Tongue (tissue), 2 donors: Measurements from ENCODE around the gene HPS4. TPM values are rescaled to one million over a fixed set of nuclear protein-coding genes. Genes with fewer than 3 reads are reported as not detected.
A peak's percentile ranks its signal among the peaks of the same experiment; 100 is the strongest.
"Not testable (repeated sequence)": the region's sequence is repeated elsewhere in the genome, so short reads cannot be mapped to it uniquely, and the experiment has no call there.

Source experiments
- DNase-seq: peaks from one replicate; pipeline ENCODE4 v3.0.0-alpha.2; 2015
- total RNA-seq: library from RNA; depleted of rRNA; stranded (reverse); fragments of >200 nt; gene quantifications from one replicate; pipeline ENCODE4 v1.2.3, GENCODE V29; 2014

HPS4 gene
- total RNA-seq, 1 donor from 2014 or later, result 27.8 TPM

DNA sequence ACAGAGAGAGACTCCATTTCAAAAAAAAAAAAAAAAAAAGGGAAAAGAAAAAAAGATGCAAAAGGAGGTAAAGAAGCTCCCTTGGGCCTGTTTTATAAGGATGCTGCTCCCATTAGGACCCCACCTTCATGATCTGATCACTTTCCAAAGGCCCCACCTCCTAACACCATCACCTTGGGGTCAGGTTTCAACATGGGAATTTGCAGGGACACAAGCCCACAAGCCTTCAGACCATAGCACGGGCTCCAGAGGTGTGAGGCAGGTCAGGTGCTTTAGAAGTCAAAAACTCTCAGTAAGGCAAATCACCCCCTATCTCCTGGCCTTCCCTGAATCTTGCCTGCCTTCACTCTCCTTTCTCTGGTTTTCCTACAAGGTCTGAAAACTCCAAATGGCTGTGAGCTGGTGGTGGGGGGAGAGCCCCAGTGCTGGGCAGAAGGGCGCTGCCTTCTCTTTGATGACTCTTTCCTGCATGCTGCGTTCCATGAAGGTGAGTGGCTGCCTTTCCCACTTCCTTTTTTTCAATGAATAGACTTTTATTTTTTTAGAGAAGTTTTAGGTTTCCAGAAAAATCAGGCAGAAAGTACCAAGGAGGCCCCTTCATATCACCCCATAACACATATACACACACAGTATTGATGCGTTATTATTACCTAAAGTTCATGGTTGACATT lies 41.4 kb downstream of the HPS4 start:
- DNase-seq, result no peak

DNA sequence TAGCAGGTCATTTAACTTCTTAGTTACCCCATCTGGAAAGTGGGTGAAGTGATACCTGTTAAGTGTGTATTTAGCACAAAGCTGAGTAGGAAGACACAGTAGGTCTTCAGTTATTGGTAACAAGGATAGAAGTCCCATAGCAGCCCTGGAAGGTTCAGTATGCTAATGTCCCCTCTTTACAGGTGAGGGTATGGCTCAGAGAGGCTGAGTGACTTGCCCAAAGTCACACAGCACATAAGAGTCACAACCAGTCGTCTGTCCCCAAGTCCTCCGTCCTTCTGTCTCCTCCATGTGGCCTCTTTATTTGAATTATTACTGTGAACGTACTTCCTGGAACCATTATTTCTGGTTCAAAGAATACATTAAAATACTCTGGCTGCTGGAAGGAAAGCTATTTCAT lies 44.0 kb downstream of the HPS4 start:
- no peak for DNase-seq

DNA sequence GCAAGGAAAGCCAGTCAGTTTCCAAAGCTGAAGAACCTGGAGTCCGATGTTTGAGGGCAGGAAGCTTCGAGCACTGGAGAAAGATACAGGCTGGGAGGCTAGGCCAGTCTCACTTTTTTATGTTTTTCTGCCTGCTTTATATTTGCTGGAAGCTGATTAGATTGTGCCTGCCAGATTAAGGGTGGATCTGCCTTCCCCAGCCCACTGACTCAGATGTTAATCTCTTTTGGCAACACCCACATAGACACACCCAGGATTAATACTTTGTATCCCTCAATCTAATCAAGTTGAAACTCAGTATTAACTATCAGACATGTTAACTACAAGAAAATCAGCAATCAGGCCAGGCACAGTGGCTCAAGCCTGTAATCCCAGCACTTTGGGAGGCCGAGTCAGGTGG lies 44.8 kb downstream of the HPS4 start:
- not testable (repeated sequence) for DNase-seq

DNA sequence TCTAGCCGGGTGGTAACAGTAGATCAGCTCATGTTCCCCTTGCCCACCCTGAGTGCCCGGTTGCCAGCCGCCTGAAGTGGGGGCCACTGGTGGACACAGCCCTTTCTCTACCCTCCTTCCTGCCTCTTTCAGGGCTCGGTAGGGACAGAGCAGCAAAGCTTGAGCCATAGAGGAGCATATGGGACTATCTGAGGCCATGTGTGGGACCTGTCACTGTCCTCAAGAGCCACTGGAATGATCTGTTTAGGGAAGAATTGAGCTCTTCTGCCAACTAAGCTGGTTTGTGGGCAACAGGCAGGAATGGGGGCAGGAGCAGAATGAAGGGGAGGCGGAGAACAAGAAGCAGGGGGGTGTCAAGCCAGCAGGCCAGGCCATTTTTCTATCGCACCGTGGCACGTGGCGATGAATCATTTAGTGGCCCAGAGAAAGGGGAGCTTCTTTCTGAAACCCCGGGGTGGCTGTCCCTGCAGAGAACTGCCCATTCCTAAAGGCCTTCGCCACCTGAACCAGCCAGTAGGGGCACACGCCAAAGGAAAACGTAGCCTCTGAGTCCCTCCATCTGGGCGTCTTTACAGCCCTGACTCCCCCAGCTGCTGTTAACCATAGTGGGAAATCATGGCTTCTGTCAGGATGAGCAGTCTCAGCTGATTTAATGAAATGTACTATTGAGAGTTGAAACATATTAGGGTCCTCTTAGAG lies 45.7 kb downstream of the HPS4 start:
- no peak for DNase-seq

DNA sequence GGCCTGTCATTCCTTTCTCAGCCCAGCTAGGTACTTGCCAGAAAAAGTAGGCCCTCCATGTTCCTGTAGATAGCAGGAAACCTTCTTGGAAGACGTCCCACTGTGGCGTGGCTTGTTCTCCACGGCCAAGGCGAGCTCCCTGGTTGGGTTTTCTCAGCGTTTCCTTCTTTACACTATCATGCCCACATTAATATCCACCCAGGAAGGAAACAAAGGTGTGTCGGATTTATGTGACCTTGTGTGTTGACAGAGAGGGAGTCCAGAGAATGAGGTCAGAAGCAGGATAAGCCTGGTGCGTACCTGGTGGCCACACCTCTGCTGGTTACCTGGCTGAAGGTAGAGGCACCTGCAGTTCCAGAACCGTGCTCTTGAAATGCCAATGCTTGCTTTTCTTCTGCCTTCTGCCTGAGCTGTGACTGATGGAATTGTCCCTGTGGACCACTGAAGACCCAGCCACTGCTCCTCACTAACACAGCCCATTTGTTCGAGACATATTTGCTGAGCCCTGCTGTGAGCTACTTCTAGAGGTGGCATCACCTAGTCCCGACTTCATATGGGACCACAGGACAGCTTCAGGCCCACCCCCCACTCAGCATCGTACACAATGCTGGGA lies 46.6 kb downstream of the HPS4 start:
- no peak for DNase-seq

DNA sequence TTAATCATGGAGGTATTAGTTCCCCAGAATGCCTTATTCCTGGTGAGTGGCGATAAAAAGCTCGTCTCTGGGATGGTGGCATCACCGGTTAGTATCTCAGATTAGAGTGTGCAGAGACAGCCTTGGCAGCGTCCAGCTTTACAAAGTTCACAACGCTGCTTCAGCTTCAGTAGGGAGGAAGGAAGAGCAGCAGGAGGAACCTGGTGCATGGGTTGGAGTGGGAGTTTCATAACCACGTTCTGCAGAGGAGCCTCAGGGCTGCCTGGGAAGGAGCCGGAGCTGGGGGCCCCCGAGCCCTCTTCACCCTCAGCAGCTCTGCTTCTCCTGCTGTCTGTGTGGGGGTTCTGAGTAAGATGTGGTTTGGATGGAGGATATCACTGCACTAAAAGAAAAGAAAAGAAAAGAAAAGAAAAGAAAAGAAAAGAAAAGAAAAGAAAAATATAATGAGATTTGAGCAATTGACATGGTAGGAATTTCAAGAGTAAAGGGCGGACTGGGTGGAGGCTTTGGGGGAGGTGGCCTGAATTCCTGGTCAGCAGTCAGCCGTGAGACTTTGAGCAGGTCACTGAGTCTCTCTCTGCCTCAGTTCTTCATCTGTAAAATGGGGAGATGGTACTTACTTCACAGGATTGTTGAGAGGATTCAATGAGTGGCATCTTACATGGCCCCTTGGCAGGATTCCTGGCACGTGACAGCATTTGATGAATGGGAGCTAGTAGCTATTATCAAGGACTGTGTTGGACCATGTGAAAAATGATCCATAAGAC lies 48.1 kb downstream of the HPS4 start:
- no peak for DNase-seq

DNA sequence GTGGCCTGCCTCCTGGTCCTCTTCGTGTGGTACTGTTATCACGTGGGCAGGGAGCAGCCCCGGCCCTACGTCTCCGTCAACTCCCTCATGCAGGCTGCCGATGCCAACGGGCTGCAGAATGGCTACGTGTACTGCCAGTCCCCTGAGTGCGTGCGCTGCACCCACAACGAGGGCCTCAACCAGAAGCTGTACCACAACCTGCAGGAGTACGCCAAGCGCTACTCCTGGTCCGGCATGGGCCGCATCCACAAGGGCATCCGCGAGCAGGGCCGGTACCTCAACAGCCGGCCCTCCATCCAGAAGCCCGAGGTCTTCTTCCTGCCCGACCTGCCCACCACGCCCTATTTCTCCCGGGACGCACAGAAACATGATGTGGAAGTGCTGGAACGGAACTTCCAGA lies 49.8 kb downstream of the HPS4 start:
- DNase-seq, result no peak

DNA sequence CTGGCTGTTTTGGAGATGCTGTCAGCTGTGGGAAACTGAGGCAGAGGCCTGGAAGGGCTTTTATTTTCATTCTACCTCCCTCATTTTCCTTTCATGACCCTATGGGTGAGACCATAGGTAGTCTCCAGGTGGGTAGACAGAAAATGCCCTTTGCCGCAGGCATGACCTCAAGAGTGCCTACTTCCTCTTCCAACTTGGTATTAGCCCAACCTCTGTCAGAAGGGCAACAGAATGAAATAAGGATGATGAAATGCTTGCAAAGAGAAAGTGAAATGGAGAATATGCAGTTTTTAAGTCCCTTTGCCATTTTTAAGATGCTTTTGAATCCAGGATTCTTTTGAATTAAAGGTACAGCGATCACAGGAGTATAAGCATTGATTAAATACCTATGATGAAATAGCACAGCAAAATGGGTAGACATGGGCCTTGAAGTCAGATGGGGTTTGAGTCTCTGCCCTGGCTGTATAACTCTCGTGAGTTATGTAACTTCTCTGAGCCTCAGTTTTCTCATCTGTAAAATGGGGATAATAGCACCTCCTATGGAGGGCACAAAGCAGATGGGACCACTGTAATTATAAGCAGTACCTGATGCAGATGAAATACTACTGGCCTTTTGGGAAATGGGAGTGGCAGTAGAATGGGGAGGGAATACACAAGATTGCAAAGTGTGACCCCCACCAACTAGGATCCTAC lies 50.8 kb downstream of the HPS4 start:
- no peak for DNase-seq

DNA sequence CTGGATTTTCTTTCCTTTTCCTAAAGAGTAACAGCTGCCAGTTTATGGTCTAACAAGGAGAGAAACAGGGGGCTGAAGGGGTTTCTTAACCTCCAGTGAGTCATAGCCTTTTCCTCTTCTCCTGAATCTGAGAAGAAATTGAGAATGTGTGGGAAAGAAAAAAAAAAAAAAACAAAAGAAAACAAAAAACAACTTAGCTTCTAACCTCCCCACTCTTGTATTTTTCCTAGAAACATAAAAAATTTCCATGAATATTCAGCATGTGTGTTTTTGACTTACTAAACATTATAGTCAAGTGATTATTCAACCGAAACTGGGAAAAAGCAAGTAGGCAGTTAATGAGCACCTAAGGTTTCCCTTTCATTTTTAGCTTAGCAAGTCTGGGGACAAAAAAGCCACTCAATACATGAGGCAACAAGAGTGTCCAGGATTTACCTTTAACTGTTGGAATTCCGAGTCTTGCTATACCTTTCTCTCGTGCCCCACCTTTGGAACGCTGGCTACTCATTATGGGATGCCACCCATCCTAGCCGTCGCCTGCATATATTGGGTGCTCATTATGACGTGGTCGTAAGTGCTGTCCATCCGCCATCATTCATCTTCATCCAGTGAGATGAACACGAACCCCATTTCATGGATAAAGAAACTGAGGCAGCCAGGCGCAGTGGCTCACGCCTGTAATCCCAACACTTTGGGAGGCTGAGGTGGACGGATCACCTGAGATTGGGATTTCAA lies 52.2 kb downstream of the HPS4 start:
- DNase-seq, result no peak

DNA sequence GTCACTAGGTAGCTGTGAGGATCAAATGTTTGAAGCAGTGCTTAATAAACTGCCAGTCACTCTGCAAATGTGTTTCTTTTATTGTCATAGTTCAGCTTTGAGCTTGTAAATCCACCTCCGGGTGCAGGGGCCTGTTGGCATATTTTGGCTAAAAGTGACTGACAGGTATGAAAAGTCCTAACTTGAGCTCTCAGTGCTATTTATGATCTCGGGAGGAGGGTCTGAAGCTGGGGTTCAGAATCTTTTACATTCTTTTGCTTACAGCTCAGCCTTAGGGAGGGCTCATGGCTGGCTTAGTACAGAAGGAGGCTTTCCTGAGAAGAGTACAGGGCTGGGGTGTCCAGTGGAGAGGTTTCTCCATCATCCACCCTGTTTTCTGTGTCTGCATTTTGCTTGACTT lies 53.0 kb downstream of the HPS4 start:
- DNase-seq, result no peak

DNA sequence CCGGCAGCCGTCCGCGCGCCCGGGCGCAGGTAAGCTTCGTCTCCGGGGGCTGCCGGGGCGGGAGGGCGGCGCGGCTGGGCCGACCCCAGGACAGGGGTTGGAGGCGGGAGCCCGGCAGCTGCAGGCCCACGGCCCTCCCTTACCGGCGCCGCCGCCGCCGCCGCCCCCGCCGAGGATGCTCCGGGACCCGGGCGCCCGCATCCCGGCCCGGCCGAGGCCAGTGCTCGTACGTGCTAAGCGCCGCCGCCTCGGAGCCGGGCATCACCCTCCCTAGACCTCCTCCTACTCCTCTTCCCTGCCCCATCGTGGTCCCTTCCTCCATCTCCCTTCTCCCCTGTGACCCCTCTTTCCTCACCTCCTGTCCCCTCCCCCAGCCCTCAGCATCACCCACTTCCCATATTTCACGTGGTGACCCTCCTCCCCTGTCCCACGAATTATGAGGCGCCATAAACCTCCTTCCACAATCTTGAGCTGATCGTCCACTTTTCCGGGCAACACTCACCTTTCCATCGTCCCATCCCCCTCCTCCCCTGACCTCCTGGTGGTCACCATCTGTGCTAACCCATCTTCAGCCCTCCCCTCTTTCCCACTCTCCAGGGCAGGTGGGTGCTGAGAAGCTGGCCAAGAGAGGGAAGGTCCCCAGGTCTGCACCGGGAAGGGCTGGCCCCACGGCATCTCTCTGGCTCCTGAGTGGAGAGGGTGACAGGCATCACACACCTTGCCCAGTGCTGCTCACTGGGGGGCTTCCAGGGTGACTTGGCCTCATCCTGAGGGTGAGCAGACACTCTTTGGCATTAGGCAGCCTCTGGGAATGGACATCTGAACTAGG lies 53.9 kb downstream of the HPS4 start:
- DNase-seq, result no peak

DNA sequence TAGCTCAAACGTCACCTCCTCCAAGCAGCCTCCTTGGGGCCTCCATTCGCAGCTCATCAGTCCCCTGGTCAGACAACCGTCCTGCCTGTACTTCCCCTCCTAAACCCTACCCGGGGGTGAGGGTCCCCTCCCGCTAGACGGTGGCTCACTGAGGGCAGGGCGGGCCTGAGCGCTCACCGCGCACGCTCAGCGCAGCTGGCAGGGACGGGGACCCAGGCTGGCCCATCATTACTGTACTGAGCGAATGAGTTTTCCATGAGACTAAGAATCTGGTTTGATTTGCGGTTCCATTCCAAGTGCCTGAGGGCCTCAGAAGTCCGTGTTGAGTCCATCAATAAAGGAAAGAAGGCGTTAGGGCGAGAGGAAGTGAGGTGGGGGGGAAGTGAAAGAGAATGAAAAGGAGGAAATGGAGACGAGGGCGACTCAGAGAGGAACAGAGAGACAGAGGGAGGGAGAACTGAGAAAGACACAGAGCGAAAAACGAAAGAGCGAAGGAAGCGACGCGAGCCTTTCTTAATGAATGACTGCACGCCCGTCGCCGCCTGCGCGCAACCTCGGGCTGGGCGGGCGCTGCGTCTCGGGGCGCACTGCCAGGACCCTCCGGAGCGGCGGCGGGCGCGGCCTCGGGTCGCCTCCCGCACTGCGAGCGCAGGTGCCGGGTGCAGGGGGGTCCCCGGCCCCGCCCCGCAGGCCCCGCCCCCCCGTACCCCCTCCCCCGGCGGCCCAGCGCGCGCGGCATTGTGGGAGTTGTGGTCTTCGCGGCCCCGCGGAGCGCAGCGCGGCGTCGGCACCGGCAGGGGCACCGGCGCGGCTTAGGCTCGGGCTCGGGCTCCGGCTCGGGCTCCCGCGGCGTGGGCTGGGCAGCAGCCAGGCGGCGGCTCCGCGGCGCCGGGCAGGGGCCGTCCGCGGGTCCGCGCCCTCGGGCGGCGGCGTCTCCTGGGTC lies 54.8 kb downstream of the HPS4 start, which contains the start of gene ASPHD2:
Gene ASPHD2, plus strand, starts transcription at position 746 of the 943 bp plus-strand sequence. CDS start 4,356 bp downstream, outside the sequence.
- peak; percentile 77 for DNase-seq

DNA sequence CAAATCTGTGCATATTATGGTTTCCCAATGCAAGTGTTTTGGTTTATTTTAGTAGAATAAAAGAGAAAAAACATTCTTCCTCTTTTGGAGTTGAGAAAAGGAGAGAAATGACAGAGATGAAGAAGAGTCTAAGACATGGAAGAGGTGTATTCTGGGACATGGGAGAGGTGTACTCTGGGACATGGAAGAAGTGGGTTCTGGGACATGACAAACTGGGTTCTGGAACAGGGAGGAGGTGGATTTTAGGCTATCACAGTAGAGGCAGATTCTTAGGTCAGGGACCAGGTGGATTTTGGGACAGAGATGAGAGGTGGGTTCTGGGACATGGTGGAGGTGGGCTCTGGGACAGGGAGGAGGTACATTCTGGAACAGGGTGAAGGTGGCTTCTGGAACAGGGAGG lies 56.7 kb downstream of the HPS4 start:
- DNase-seq, result no peak

DNA sequence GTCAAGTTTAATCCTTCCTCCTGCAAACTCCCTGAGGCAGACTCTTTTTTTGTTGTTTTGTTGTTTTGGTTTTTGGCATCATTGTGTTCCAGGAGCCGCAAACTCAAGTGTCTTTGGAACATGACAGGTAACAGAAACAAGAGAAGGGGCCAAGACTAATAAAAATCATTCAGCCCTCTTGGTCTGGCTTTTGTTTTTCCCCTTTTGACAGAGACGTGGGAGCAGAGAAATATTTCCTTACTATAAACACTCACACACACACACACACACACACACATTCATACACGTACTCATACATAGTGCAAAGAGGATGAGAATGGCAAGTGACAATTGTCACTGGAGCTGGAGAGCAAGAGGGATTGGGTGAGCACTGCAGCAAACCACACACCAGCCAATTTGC lies 65.0 kb downstream of the HPS4 start:
- no peak for DNase-seq

DNA sequence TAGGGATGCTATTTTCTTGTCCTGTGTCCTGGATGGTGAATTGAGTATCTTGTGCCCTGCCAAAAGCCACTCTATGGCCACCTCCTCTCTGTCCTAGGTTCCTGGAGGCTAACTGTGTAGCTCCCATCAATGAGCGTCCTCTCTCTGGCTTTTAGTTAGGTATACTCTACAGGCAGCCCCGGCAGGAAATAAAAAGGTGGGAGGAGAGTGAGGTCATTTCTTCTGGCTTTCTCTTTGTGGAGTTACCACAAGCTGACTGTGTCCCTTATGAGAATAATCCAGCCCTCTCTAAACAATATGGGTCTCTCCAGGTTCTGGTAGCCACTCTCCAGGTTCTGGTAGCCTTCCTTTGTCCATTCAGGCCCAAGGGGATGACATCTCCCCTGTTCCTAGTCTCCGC lies 66.2 kb downstream of the HPS4 start:
- peak; percentile 4 for DNase-seq

DNA sequence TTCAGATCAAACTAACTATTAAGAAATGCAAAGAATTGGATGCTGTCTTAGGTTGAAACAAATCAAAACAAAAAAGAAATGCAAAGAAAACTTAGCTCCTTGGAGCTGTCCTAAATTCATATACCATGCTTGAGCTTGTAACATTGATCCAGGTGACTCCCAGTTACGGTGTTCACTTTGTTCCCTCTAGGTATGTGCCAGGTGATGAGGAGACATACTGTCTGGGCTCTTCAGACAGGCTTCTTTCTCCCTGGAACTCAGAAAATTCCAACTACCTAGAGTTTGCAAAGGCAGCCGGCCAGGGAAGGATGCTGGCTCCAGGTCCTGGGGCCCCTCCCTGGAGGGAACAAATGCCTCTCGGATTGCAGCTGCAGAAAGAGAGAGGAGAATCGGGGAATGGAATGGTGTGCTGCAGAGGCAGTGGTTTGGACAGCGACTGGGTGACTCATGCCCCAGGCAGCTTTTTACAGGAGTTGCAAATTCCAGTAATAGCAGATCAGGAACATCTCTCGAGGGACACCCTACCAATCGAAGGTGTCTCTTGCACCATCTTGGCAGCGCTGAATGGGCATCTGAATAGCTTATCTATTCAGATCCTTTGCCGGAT lies 66.8 kb downstream of the HPS4 start:
- peak; percentile 67 for DNase-seq

DNA sequence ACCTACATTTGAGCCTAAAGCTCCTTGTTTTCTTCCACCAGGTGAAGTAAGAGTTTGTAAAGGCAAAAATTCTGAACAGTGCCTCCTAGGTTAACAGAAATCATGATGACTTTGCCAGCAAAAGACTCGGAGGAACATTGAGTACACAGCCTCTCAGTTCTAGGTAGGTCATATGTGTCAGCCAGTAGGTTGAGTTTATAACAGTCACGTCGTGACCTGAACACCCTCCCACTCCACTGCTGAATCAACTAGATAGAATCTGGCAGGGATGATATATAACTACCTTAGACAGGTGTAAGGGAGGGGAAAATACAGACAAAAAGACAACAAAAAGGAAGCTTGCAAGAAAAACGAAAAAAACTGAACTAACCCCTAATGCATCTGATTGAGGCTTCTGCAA lies 67.3 kb downstream of the HPS4 start:
- DNase-seq, result no peak

DNA sequence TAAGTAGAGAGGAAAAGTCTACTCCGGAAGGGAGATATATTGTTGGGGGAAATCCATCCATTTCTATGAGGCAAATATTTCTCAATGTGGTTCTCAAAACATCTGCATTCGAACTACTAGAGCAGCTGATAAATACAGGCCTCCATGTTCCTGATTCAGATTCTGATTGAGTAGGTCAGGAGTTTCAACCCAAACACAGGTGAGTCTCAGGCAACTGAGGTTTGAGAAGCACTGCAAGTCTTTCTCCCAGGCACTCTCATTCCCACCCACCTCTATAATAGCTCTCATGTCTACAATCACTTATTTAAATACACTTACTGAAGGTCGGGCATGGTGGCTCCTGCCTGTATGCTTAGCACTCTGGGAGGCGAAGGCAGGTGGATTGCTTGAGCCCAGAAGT lies 69.2 kb downstream of the HPS4 start:
- DNase-seq, result no peak

DNA sequence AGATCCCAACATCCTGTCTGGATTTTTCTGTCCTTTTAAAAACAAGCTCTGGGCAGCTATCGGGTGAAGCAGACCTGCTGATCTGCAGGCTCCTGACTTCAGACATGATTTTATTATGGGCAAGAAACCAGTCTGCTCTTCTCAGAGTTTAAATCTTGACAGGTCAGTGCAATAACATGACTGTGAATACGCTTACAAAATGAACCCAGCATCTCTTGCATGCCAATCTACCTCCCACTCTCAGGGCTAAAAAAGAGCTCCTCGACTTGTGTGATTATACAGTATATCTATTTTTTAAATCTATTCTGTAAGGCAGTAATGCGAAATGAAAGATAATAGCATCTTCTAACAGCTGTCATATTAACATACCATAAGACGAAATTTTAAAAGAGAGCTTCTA lies 73.2 kb downstream of the HPS4 start:
- no peak for DNase-seq
